A549 treated with CpdA at 1 μM for 4 hours (cell line): ENCODE data around the gene RHBDL1. TPM values are rescaled to one million over a fixed set of nuclear protein-coding genes. Genes with fewer than 3 reads are reported as not detected.

Experiments
- total RNA-seq: library from RNA; stranded (reverse); fragments of 200-300 nt; extraction: Qiagen RNA extraction; gene quantifications from 5 replicates; pipeline ENCODE4 v1.2.3, GENCODE V29; 2022; ENCODE audit warnings: low read depth

Gene RHBDL1
- total RNA-seq = 1.0 to 1.6 TPM (median 1.5 TPM) in 5 replicates

GRCh38 chr16:674968-675883 is at the start of gene RHBDL1:
TSS of gene RHBDL1 (plus strand) at chr16:675671. CDS start at chr16:675791, 120 bp downstream.

GRCh38 chr16:630815-631405 is 44.6 kb upstream of the RHBDL1 start, which contains the start of gene WFIKKN1:
TSS of gene WFIKKN1 (plus strand) at chr16:630985. CDS start at chr16:631254, 269 bp downstream.

DNA sequence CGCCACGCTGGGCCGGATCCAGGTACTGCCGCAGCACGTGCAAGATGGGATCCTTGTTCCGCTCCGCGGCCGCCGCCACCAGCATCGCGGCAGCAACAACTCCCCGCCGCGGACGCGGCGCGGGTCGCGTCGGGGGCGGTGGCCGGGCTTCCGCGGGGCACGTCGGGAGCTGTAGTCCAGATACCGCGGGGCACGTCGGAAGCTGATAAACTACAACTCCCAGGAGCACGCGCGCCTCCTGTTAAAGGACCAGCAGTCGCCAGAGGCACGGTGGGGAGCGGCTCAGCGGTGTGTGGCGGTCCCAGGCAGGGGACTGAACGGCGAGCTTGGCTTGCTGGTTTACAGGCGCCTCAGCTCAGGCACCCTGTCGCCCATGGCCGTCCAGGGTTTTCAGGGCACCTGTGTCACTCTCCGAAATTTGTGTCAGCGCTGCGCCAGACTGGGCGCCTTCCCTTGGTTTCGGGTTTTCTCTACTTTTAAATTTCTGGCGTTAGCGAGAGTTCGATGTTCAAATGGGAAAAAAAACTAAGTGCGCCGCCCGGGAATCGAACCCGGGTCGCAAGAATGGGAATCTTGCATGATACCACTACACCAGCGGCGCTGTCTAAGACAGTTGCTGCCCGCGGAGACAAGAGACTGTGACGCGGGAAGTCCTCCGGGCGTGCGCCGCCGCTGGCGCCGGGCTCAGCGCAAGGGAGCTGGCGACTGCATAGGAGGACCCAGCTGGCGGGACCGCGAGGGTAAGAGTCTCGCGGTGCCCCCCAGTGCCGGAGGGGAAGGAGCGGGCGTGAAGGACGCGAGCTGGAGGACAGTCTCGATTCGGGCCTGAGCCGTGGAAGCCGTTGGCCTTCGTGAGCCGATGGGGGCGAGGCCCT is 39.0 kb upstream of the RHBDL1 start, which contains the start of gene METTL26:
Gene METTL26, minus strand, starts transcription at position 100 of the 875 bp plus-strand sequence. Its CDS starts 15 bp downstream, at position 85.

GRCh38 chr16:641326-642188 is 33.9 kb upstream of the RHBDL1 start, which contains the start of gene MCRIP2:
TSS of gene MCRIP2 (plus strand) at chr16:641828. CDS start at chr16:641992, 164 bp downstream.

GRCh38 chr16:648781-649589 is 26.5 kb upstream of the RHBDL1 start, which contains the start of gene WDR90:
TSS of gene WDR90 (plus strand) at chr16:649365. CDS start at chr16:649417, 52 bp downstream.

DNA sequence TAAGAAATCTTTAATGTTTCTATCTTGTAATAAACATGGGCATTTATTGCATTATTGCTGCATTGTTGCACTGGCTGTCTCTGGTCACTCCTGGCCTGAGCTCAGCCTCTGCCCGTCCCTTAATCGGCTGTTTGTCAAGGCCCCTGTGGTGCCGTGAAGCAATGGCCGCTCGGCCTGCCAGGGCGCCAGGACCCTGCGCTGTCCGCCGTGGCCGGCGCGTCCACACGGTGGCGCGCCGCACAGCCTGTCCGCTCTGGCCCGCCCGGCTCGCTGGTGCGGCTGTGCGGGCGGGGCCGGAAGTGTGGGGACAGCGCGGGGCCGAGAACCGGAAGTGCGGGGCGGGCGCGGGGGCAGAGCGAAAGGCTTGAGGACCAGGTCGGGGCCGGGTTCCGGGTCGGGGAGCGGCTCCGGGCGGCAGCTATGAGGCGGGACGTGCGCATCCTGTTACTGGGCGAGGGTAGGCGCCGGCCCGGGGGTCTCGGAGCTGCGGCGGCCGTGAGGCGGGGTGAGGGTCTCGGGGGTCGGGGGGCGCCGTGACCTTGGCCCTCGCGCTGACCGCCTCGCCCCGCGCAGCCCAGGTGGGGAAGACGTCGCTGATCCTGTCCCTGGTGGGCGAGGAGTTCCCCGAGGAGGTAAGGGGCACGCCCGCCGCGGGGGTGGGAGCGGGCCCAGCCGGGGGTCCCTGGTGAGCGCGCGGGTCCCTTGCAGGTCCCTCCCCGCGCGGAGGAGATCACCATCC is 7.5 kb upstream of the RHBDL1 start, which contains the start of gene RHOT2:
Gene RHOT2, plus strand, starts transcription at position 353 of the 739 bp plus-strand sequence. Its CDS starts 68 bp downstream, at position 421.

GRCh38 chr16:679814-680624 is 4.5 kb downstream of the RHBDL1 start, which contains the start of gene STUB1:
TSS of gene STUB1 (plus strand) at chr16:680410. CDS start at chr16:680526, 116 bp downstream.

GRCh38 chr16:684071-684794 is 8.8 kb downstream of the RHBDL1 start, which contains the start of gene JMJD8:
TSS of gene JMJD8 (minus strand) at chr16:684334. CDS start at chr16:684319, 15 bp downstream.

DNA sequence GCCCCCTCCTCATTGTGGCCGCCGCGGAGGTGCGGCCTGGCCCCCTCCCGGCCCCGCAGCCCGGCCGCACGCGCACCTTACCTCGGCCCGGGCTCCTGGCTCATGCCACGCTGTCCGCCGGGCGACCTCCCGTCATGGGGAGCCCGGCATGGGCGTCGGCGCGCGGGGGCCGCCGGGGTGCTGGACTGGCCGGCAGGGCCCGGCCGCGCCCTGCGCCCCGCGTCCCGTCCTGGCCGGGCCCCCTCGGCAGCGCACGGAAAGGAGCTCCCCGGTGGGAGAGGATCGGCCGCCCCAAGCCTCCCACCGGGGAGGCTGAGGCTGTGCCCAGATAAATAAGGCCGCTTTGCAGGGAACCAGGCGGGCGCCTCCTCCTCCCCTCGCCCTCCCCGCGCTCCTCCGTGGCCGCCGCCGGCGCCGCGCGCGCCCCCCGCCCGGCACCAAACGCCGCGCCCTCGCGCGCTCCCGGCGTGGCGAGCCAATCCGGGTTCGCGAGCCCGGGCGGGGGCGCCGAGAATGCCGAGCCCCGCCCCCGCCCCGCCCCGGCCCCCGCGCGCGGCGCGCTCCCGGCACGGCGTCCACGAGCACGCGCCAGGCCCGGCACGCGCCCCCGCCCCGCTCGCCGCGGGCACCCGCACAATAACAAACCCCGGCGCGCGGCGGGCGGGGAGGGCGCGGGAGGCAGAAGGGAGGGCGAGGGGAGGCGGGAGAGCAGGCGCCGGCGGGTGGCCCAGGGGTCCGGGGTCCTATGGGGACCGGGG is 30.1 kb downstream of the RHBDL1 start, which contains the start of gene FBXL16:
Gene FBXL16, minus strand, starts transcription at position 371 of the 758 bp plus-strand sequence. CDS start 8,396 bp downstream, outside the sequence.

DNA sequence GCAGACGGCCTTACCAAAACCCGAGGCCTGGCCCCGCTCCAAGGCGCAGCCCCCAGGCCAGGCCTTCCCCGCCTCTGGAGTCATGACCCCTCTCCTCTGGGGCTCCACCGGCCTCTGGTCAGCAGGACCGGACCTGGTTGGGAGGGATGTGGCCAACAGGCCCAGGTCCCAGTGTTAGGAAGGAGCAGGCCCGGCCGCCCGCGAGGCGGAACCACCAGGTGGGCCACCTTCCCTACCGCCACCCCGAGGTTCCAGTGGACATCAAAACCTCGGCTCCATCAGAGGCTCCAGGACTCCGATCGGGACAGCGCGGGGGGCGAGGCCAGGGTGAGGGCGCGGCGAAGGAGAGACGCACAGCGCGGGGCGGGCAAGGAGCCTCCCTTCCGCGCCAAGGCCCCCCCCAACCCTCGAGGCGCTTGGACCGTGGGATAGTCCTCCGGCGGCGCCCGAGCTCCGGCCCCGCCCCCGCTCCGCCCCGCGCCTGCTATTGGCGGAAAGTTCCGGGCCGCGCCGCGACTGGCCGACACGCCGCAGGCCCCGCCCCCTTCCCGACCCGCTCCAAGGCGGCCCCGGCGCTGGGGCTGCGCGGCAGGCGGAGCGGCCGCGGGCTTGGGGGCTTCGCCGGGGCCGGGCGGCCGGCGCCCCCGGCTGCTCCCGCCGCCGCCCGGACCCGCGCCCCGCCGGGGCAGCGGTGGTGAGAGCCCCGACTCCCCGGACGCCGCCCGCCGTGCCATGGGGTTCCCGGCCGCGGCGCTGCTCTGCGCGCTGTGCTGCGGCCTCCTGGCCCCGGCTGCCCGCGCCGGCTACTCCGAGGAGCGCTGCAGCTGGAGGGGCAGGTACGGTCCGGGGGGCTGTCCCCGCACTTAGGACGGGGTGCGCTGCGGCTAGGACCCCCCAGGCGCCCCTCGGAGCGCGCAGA is 39.3 kb downstream of the RHBDL1 start, which contains the start of gene METRN:
Gene METRN, plus strand, starts transcription at position 561 of the 919 bp plus-strand sequence. Its CDS starts 172 bp downstream, at position 733.

GRCh38 chr16:720990-721764 is 45.7 kb downstream of the RHBDL1 start, which contains the start of gene ANTKMT:
TSS of gene ANTKMT (plus strand) at chr16:721146. CDS start at chr16:721275, 129 bp downstream.

DNA sequence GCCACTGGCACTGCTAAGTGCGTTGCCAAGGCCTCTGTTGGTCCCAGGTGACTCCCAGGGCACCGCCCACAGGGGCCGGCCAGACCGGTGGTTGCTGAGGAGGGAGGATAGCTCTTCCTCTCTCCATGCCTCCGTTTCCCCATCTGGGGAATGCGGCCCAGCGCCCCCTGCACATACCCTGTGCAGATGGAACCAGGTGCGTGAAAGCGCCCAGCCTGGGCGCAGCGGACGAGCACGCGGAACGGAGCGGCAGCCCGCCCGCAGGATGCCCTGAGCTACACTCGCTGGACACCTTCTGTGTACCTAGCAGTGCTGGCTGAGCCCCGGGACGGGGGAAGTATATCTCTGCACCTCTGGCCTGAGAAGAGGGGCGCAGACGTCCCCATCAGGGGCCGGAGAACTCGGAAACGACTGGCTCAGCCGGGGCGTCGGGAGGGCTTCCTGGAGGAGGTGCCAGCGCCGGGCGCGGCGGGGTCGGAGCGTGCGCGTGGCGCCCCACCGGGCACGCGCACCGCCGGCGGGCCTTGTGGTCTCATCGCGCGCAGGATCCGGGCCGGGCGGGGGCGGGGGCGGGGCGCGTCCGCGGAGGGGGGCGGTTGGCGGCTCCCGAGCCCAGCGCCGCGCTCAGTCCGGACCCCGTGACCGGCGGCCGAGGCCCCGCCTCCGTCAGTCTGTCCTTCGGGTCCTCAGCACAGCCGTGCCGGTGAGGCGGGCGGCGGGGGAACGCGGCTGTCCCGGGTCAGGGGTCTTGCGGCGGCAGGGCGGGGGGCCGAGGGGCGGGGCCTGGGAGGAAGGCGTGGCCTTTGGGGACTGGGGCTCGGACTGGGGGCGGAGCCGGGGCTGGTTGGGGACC is 51.2 kb downstream of the RHBDL1 start, which contains the start of the genes CCDC78 and HAGHL:
Gene CCDC78, minus strand, starts transcription at position 6 of the 853 bp plus-strand sequence. CDS start 76 bp downstream, outside the sequence.
Gene HAGHL, plus strand, starts transcription at position 669 of the 853 bp plus-strand sequence. CDS start 404 bp downstream, outside the sequence.

